Measurements from ENCODE around the gene PIK3R3. TPM values are rescaled to one million over a fixed set of nuclear protein-coding genes. Genes with fewer than 3 reads are reported as not detected.

PIK3R3 gene
- total RNA-seq, 1 donor from 2014 or later: 1.8 TPM

GRCh38 chr1:46012236-46012635 is 120.2 kb downstream of the PIK3R3 start:
- DNase-seq (ENCODE audit: low read depth): no peak
- peaks cover 3% of the 10 kb centered on the region for H3K36me3 ChIP-seq (ENCODE audit: control insufficient read depth, insufficient read depth, low read length)
- FAIRE-seq: no peak
- H3K27me3 ChIP-seq (ENCODE audit: control insufficient read depth, insufficient read depth, low read length): no peaks in the 10 kb centered on the region
- TF ChIP-seq, protein P1, sequence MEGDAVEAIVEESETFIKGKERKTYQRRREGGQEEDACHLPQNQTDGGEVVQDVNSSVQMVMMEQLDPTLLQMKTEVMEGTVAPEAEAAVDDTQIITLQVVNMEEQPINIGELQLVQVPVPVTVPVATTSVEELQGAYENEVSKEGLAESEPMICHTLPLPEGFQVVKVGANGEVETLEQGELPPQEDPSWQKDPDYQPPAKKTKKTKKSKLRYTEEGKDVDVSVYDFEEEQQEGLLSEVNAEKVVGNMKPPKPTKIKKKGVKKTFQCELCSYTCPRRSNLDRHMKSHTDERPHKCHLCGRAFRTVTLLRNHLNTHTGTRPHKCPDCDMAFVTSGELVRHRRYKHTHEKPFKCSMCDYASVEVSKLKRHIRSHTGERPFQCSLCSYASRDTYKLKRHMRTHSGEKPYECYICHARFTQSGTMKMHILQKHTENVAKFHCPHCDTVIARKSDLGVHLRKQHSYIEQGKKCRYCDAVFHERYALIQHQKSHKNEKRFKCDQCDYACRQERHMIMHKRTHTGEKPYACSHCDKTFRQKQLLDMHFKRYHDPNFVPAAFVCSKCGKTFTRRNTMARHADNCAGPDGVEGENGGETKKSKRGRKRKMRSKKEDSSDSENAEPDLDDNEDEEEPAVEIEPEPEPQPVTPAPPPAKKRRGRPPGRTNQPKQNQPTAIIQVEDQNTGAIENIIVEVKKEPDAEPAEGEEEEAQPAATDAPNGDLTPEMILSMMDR (IDR thresholded peaks at IDR 0.05; ENCODE audit: insufficient read depth, low read length, severe bottlenecking): no peak
- no peak overlapping the region for H3K4me3 ChIP-seq (ENCODE audit: low read depth, low read length)

DNA sequence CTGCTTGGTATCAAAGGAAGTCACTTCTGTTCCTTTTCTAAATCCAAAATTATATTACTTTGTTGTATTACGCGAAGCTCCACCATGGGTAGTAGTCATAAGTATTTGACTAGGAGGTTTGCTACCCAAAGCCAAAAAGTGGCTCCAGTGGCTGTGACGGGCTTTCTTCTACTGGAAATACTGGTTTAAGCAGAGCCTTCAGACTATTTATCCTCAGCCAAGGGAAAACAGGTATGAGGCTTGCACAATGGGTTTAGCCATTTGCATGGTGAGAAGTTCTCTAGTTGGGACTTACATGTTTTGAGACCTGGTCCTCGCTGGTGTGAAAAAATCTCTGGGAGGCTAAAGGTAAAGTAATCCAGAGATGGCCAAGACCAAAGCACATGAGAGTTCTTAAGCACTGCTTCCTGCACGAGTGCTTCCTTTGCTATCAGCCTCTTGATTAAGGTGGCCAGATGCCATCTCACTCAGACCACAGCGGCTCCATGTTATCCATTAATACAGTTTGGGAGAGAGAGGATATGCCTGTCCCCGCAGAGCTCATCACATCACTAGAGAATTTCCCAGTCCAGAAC is 121.2 kb downstream of the PIK3R3 start:
- TF ChIP-seq, protein P1 (IDR thresholded peaks at IDR 0.05; ENCODE audit: insufficient read depth, low read length, severe bottlenecking): no peak
- no peak for FAIRE-seq
- Histone ChIP-seq H3K36me3 (ENCODE audit: control insufficient read depth, insufficient read depth, low read length) (peaks cover 3% of the 10 kb centered on the region), H3K27me3 (ENCODE audit: control insufficient read depth, insufficient read depth, low read length) (no peaks in the 10 kb centered on the region), H3K4me3 (ENCODE audit: low read depth, low read length) (no peak overlapping the region)
- DNase-seq (ENCODE audit: low read depth): no peak

DNA sequence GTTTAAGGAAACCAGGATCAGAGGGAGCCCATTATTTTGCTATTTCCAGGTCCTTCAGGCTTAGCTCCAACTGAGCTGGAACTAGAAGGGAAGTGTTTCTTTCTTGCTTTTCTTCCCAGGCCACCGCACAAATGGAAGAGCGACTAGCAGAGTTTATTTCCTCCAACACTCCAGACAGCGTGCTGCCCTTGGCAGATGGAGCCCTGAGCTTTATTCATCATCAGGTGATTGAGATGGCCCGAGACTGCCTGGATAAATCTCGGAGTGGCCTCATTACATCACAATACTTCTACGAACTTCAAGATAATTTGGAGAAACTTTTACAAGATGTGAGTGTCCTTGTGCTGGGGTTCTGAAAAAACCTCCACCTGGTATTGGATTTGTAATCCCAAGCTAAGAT is 121.8 kb downstream of the PIK3R3 start:
- peaks cover 3% of the 10 kb centered on the region for H3K36me3 ChIP-seq (ENCODE audit: control insufficient read depth, insufficient read depth, low read length)
- TF ChIP-seq, protein P1 (IDR thresholded peaks at IDR 0.05; ENCODE audit: insufficient read depth, low read length, severe bottlenecking): no peak
- DNase-seq (ENCODE audit: low read depth) (no peak), FAIRE-seq (no peak)
- H3K27me3 ChIP-seq (ENCODE audit: control insufficient read depth, insufficient read depth, low read length): no peaks in the 10 kb centered on the region
- no peak overlapping the region for H3K4me3 ChIP-seq (ENCODE audit: low read depth, low read length)

DNA sequence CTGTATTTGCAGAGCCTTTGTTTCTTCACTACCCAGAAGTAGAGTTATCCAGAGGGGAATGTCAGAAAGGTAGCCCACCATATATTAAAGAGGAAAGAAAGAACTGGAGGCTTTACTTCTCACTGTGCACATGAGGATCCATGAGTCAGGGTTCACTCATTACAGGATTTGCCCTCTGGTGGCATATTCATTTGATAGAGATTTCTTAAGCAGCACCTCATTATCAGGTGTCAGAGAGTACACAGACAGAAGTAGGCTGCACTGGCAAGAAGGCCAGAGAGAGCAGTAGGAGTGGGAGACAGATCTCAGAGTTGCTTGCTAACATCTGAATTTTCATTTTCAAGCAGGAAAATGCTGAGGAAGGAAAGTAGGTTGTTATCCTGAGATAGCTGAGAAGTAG is 123.8 kb downstream of the PIK3R3 start:
- H3K36me3 ChIP-seq (ENCODE audit: control insufficient read depth, insufficient read depth, low read length): peaks cover 3% of the 10 kb centered on the region
- no peaks in the 10 kb centered on the region for H3K27me3 ChIP-seq (ENCODE audit: control insufficient read depth, insufficient read depth, low read length)
- H3K4me3 ChIP-seq (ENCODE audit: low read depth, low read length): no peak overlapping the region
- no peak for FAIRE-seq
- TF ChIP-seq, protein P1 (IDR thresholded peaks at IDR 0.05; ENCODE audit: insufficient read depth, low read length, severe bottlenecking): no peak
- DNase-seq (ENCODE audit: low read depth): peak; percentile 87

DNA sequence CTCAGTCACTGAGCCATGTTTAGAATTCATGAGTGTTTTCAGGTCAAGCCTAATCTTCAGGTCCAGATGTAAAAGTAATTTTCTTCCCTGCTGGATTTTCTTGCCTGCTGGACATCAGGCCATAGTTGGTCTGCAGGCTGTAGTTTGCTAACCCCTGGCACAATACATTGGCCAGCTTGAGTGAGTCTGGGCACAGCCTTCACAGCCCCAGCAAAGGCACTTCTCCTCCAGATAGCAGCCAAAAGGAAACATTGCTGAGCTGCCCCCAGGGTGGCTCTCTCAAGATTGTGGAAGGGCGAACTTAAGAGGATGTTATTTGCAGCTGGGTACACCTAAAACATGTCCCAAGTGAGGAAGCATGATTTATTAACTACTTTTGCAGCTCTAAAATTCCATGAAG is 126.8 kb downstream of the PIK3R3 start:
- no peak for FAIRE-seq
- peaks cover 2% of the 10 kb centered on the region for H3K36me3 ChIP-seq (ENCODE audit: control insufficient read depth, insufficient read depth, low read length)
- no peak for DNase-seq (ENCODE audit: low read depth)
- no peaks in the 10 kb centered on the region for H3K27me3 ChIP-seq (ENCODE audit: control insufficient read depth, insufficient read depth, low read length)
- H3K4me3 ChIP-seq (ENCODE audit: low read depth, low read length): no peak overlapping the region
- TF ChIP-seq, protein P1 (IDR thresholded peaks at IDR 0.05; ENCODE audit: insufficient read depth, low read length, severe bottlenecking): no peak

DNA sequence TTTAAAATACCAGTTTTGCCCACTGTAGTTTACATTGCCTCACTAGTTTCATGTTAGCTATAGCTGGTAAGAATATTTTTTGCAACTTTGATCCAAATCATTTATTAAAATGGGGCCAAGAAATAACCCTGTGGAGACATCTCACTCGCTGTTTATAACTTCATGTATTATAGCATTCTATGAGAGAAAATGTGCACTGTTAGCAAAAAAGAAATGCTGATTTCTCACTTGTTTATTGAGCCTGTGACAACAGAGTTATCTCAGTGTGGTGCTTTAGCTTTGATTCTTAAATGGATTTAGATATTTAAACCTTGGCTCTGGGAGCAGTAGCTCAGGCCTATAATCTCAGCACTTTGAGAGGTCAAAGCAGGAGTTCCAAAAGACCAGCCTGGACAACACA is 127.9 kb downstream of the PIK3R3 start:
- TF ChIP-seq, protein P1 (IDR thresholded peaks at IDR 0.05; ENCODE audit: insufficient read depth, low read length, severe bottlenecking): no peak
- FAIRE-seq (no peak), DNase-seq (ENCODE audit: low read depth) (no peak)
- Histone ChIP-seq H3K27me3 (ENCODE audit: control insufficient read depth, insufficient read depth, low read length) (no peaks in the 10 kb centered on the region), H3K4me3 (ENCODE audit: low read depth, low read length) (no peak overlapping the region), H3K36me3 (ENCODE audit: control insufficient read depth, insufficient read depth, low read length) (peaks cover 2% of the 10 kb centered on the region)

All from bronchial epithelial cell (primary cell).